ENCODE measurements around the gene BPI.
A peak's percentile ranks its signal among the peaks of the same experiment; 100 is the strongest.

Gene BPI

GRCh38 chr20:38284893-38285444 is 19.0 kb upstream of the BPI start:
- no peak overlapping the region for H3K4me3 ChIP-seq (ENCODE audit: control insufficient read depth, low read depth, low read length)
- no peak for DNase-seq (ENCODE audit: low read depth)
- TF ChIP-seq, protein P1, sequence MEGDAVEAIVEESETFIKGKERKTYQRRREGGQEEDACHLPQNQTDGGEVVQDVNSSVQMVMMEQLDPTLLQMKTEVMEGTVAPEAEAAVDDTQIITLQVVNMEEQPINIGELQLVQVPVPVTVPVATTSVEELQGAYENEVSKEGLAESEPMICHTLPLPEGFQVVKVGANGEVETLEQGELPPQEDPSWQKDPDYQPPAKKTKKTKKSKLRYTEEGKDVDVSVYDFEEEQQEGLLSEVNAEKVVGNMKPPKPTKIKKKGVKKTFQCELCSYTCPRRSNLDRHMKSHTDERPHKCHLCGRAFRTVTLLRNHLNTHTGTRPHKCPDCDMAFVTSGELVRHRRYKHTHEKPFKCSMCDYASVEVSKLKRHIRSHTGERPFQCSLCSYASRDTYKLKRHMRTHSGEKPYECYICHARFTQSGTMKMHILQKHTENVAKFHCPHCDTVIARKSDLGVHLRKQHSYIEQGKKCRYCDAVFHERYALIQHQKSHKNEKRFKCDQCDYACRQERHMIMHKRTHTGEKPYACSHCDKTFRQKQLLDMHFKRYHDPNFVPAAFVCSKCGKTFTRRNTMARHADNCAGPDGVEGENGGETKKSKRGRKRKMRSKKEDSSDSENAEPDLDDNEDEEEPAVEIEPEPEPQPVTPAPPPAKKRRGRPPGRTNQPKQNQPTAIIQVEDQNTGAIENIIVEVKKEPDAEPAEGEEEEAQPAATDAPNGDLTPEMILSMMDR (conservative IDR thresholded peaks at IDR 0.05; ENCODE audit: control insufficient read depth, insufficient read depth, low read depth, low read length), result no peak

GRCh38 chr20:38286586-38287531 is 17.1 kb upstream of the BPI start:
- TF ChIP-seq, protein P1 (conservative IDR thresholded peaks at IDR 0.05; ENCODE audit: control insufficient read depth, insufficient read depth, low read depth, low read length), result no peak
- no peak overlapping the region for H3K4me3 ChIP-seq (ENCODE audit: control insufficient read depth, low read depth, low read length)
- DNase-seq (ENCODE audit: low read depth), result no peak

GRCh38 chr20:38290829-38291814 is 12.8 kb upstream of the BPI start:
- no peak overlapping the region for H3K4me3 ChIP-seq (ENCODE audit: control insufficient read depth, low read depth, low read length)
- DNase-seq (ENCODE audit: low read depth), result peak; percentile 85
- TF ChIP-seq, protein P1 (conservative IDR thresholded peaks at IDR 0.05; ENCODE audit: control insufficient read depth, insufficient read depth, low read depth, low read length), result peak; percentile 58

GRCh38 chr20:38291966-38292365 is 12.0 kb upstream of the BPI start:
- no peak overlapping the region for H3K4me3 ChIP-seq (ENCODE audit: control insufficient read depth, low read depth, low read length)
- no peak for DNase-seq (ENCODE audit: low read depth)

DNA sequence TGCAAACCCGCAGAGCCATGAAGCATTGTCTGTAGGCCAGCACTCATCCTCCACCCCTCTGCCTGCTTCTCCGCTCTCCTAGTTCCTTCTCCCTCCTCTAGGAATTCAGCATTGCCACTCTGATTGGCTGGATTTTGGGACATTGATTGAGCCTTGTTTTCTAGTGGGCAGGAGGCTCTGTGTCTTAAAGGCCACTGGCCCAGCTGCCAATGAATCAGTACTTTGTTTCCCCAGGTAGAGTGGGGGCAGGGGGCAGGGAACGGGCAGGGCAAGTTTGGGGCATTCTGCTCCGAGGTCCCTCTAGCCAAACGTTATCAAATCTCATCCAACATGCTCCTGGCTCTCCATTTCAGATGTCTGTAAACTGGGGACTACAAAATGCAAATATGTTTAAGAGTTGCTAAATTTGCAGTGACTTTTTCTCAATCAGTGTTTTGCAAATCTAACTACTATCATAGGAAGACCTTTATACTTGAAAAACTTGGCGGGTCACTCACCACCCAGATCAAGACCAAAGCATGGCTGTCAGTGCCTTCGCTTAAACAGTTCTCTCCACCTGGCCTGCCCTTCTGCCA is 10.4 kb upstream of the BPI start:
- H3K4me3 ChIP-seq (ENCODE audit: control insufficient read depth, low read depth, low read length), result no peak overlapping the region
- no peak for DNase-seq (ENCODE audit: low read depth)
- TF ChIP-seq, protein P1 (conservative IDR thresholded peaks at IDR 0.05; ENCODE audit: control insufficient read depth, insufficient read depth, low read depth, low read length), result no peak

More at GRCh38 chr20:38291966-38292365, 12.0 kb upstream of the BPI start:
- TF ChIP-seq, protein P1 (conservative IDR thresholded peaks at IDR 0.05; ENCODE audit: control insufficient read depth, insufficient read depth, low read depth, low read length), result no peak

DNA sequence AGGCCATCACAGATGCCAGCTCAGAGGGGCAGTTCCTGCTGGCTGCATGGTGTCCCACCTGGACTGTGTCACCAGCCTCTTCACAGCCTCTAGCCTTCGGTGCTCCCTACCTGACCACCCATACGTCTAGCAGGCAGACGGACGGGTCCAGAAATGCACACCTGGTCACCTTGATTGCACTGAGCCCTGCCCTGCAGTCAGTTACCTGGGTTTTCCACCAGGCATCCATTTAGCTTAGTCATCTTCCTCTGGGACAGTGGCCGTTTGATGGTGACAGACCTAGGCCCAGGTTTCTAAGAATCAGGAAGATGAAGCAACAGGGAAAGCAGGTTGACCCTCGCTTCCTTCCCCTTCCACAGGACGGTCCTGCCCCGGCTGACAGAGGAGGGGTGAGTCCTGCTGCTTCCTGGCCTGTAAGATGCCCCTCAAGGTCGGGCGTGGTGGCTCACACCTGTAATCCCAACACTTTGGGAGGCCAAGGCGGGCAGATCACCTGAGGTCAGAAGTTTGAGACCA is 9.8 kb upstream of the BPI start:
- no peak overlapping the region for H3K4me3 ChIP-seq (ENCODE audit: control insufficient read depth, low read depth, low read length)
- DNase-seq (ENCODE audit: low read depth), result no peak
- TF ChIP-seq, protein P1 (conservative IDR thresholded peaks at IDR 0.05; ENCODE audit: control insufficient read depth, insufficient read depth, low read depth, low read length), result no peak

Measured in fibroblast of mammary gland (primary cell).